Uterus (tissue), 4 donors: ENCODE measurements around the gene AGBL1. TPM values are rescaled to one million over a fixed set of nuclear protein-coding genes. Genes with fewer than 3 reads are reported as not detected.

ENCODE experiments used
- DNase-seq, 2 donors: peaks; one replicate each; pipeline ENCODE4 v3.0.0-alpha.2; 2019 to 2020
- H3K27ac ChIP-seq, 2 donors: fragments of 200-600 bp; sonication (generic); 1 replicate in 1 of 2; 2 replicates in 1 of 2; pipeline ENCODE4 v1.5.1; 2016 to 2018
- H3K27me3 ChIP-seq, 2 donors: fragments of 200-600 bp; sonication (generic); one replicate each; pipeline ENCODE4 v1.5.1; 2018 to 2019; ENCODE audit warnings: control low read depth in 1 of 2
- H3K36me3 ChIP-seq, 2 donors: fragments of 200-600 bp; sonication (generic); one replicate each; pipeline ENCODE4 v1.5.1; 2019; ENCODE audit warnings: control low read depth in 1 of 2
- H3K4me1 ChIP-seq, 2 donors: fragments of 200-600 bp; sonication (generic); one replicate each; pipeline ENCODE4 v1.5.1; 2018 to 2019; ENCODE audit warnings: control low read depth in 1 of 2
- H3K4me3 ChIP-seq, 2 donors: fragments of 200-600 bp; sonication (generic); 1 replicate in 1 of 2; 2 replicates in 1 of 2; pipeline ENCODE4 v1.5.1; 2018 to 2019; ENCODE audit warnings: mild to moderate bottlenecking in 1 of 2
- H3K9me3 ChIP-seq, 2 donors: fragments of 200-600 bp; sonication (generic); one replicate each; pipeline ENCODE4 v1.5.1; 2019; ENCODE audit warnings: control low read depth in 1 of 2
- POLR2A ChIP-seq, 2 donors: fragments of 450-650 bp; IDR thresholded peaks; one replicate each; pipeline ENCODE4 v1.6.1; 2016; ENCODE audit warnings: antibody characterized with exemption in 2 of 2, mild to moderate bottlenecking in 1 of 2, moderate library complexity in 1 of 2
- intact Hi-C: fragments of 100-400 bp; cut with DNase I; formaldehyde crosslinking; loops from one replicate; pipeline ENCODE4 v1.15.1; 2023; ENCODE audit warnings: low total_unique reads
- total RNA-seq, 4 donors: library from RNA; depleted of rRNA in 3 of 4; stranded (reverse); fragments of >200 nt in 3 of 4; gene quantifications; one replicate each; pipeline versions ENCODE4 v1.1.0 to v1.2.4, GENCODE V29; 2014 to 2023
- TF ChIP-seq, protein P1 (sequence below), 4 experiments: fragments of 200-600 bp in 2 of 4; fragments of 450-650 bp in 2 of 4; sonication (generic) in 2 of 4; IDR thresholded peaks; one replicate each; pipeline ENCODE4 v1.5.1; 2016 to 2019; ENCODE audit warnings: antibody characterized with exemption in 4 of 4, mild to moderate bottlenecking in 2 of 4, moderate library complexity in 1 of 4
- donor health status: DM: yes; HTN: yes; CAD: no.

Gene AGBL1
- total RNA-seq, 4 donors from 2014 or later = 0.07 TPM; not detected in 3

DNA sequence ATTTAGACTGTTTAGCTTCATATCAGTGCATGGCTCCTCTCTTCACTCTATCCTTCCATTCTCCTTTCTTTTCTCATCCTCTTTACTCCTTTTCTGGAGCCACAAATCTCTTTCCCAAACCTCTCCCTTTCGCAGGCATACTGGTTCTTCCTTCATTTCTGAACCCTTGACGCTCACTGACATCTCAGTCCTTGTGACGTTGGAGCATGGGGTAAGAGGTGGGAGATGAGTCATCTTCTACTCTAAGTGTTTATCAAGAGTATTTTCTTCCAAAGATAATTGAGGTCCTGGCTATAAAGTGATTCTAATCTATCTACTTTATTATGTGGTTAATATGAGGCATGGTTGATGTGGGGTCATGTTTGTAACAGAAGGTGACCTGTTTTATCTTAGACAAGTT is 414.2 kb downstream of the AGBL1 start:
- H3K27ac ChIP-seq = no peak overlapping the region
- H3K9me3 ChIP-seq = no peaks in the 10 kb centered on the region
- DNase-seq = no peak
- H3K4me1 ChIP-seq = no peaks in the 10 kb centered on the region
- H3K27me3 ChIP-seq = no peaks in the 10 kb centered on the region
- intact Hi-C loops = no loop called here
- H3K4me3 ChIP-seq = no peak overlapping the region
- TF ChIP-seq, protein P1, sequence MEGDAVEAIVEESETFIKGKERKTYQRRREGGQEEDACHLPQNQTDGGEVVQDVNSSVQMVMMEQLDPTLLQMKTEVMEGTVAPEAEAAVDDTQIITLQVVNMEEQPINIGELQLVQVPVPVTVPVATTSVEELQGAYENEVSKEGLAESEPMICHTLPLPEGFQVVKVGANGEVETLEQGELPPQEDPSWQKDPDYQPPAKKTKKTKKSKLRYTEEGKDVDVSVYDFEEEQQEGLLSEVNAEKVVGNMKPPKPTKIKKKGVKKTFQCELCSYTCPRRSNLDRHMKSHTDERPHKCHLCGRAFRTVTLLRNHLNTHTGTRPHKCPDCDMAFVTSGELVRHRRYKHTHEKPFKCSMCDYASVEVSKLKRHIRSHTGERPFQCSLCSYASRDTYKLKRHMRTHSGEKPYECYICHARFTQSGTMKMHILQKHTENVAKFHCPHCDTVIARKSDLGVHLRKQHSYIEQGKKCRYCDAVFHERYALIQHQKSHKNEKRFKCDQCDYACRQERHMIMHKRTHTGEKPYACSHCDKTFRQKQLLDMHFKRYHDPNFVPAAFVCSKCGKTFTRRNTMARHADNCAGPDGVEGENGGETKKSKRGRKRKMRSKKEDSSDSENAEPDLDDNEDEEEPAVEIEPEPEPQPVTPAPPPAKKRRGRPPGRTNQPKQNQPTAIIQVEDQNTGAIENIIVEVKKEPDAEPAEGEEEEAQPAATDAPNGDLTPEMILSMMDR (IDR thresholded peaks at IDR 0.05) = no peak
- TF ChIP-seq POLR2A (IDR thresholded peaks at IDR 0.05) = no peak
- no peaks in the 10 kb centered on the region for H3K36me3 ChIP-seq

DNA sequence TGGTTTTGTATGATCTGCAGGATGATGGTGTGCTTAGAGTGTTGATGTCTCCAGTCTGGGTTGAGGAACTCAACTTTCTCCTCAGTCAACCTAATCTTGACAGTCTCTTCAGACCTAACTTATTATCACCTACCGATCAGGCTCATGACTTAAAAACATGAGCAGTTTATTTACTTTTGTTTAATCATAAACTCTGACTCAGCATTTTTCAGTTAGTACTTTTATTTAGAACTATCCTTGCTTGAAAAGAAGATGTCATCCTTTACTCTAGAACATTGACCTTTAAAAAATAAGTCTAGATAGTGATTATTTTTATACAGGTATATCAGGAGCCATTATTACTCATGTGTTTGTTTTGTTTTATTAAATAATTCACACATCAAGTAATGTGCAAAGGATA is 414.8 kb downstream of the AGBL1 start:
- intact Hi-C loops = no loop called here
- TF ChIP-seq POLR2A (IDR thresholded peaks at IDR 0.05) = no peak
- TF ChIP-seq, protein P1 (IDR thresholded peaks at IDR 0.05) = no peak
- DNase-seq = no peak
- Histone ChIP-seq H3K4me1 (no peaks in the 10 kb centered on the region), H3K4me3 (no peak overlapping the region), H3K9me3 (no peaks in the 10 kb centered on the region), H3K27ac (no peak overlapping the region), H3K27me3 (no peaks in the 10 kb centered on the region), H3K36me3 (no peaks in the 10 kb centered on the region)

DNA sequence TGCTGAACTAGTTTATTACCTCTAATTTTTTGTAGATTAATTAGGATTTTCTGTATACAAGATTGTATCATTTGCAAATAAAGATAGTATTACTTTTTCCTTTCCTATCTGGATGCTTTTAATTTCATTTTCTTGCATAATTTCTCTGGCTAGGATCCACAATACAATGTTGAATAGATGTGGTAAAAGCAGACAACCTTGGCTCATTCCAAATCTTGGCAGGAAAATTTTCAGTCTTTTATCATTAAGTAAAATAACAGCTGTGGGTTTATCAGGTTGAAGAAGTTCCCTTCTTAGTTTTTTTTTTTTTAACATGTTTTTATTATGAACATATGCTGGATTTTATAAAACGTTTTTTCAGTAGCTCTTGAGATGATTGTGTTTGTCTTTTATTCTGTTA is 422.6 kb downstream of the AGBL1 start:
- Histone ChIP-seq H3K4me1 (no peaks in the 10 kb centered on the region), H3K36me3 (no peaks in the 10 kb centered on the region), H3K27me3 (peaks cover 0 to 6% of the 10 kb centered on the region in 2 donors), H3K27ac (no peak overlapping the region), H3K9me3 (no peaks in the 10 kb centered on the region), H3K4me3 (no peak overlapping the region)
- TF ChIP-seq POLR2A (IDR thresholded peaks at IDR 0.05) = no peak
- TF ChIP-seq, protein P1 (IDR thresholded peaks at IDR 0.05) = no peak
- intact Hi-C loops = no loop called here
- DNase-seq = no peak

DNA sequence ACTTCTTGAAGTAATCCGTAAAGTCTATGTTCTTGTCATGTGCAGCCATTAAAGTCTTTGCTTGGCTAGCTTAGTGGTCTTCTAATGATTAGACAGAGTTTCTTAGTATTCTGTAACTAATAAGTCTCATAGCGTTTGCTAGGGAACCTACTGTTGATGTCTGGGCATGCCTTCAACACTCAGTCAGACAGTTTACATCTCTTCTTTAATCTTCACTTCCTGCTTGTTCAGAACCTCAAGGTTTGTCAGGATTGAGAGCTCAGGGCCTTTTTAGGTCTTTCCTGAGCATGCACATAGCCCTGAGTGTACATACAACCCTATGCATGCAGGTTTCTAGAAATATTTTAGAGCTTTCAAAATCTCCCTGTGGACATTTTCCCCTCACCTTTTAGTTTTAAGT is 426.3 kb downstream of the AGBL1 start:
- no peak overlapping the region for H3K4me3 ChIP-seq
- H3K27me3 ChIP-seq = peaks cover 0 to 6% of the 10 kb centered on the region in 2 donors
- no peak for DNase-seq
- H3K4me1 ChIP-seq = no peaks in the 10 kb centered on the region
- H3K9me3 ChIP-seq = no peaks in the 10 kb centered on the region
- no peaks in the 10 kb centered on the region for H3K36me3 ChIP-seq
- TF ChIP-seq POLR2A (IDR thresholded peaks at IDR 0.05) = no peak
- TF ChIP-seq, protein P1 (IDR thresholded peaks at IDR 0.05) = no peak
- intact Hi-C loops = no loop called here
- no peak overlapping the region for H3K27ac ChIP-seq

DNA sequence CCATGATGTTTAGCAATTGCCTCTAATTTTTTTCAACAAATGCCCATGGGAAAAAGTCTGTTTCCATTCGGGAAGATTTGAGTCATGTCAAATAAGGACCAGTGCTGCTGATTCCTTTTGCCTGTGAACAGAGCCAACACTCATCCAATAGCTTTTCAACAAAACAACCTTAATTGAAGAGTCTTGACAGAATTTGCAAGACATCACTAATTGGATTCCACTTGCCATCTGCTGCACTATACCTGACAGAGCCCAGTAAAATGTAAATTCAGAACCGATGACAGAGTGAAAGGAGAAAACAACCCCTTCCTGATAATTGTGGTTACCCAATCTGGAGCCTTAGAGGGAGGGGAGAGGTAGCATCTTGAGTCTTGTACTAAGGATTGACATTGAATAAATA is 426.7 kb downstream of the AGBL1 start:
- H3K27me3 ChIP-seq = peaks cover 0 to 4% of the 10 kb centered on the region in 2 donors
- no peaks in the 10 kb centered on the region for H3K36me3 ChIP-seq
- no peaks in the 10 kb centered on the region for H3K4me1 ChIP-seq
- intact Hi-C loops = no loop called here
- H3K4me3 ChIP-seq = no peak overlapping the region
- no peak for DNase-seq
- no peaks in the 10 kb centered on the region for H3K9me3 ChIP-seq
- no peak overlapping the region for H3K27ac ChIP-seq
- TF ChIP-seq, protein P1 (IDR thresholded peaks at IDR 0.05) = no peak
- no peak for TF ChIP-seq POLR2A (IDR thresholded peaks at IDR 0.05)
